C4-2B (cell line): ENCODE results near the gene KCNK1.

ENCODE experiments used
- ZFX ChIP-seq: fragments of 450-650 bp; IDR thresholded peaks from 2 replicates; pipeline ENCODE4 v1.6.1; 2017
- TF ChIP-seq, protein P1 (sequence below): fragments of 450-650 bp; conservative IDR thresholded peaks from 2 replicates; pipeline ENCODE4 v1.5.1; 2017; ENCODE audit warnings: mild to moderate bottlenecking

DNA sequence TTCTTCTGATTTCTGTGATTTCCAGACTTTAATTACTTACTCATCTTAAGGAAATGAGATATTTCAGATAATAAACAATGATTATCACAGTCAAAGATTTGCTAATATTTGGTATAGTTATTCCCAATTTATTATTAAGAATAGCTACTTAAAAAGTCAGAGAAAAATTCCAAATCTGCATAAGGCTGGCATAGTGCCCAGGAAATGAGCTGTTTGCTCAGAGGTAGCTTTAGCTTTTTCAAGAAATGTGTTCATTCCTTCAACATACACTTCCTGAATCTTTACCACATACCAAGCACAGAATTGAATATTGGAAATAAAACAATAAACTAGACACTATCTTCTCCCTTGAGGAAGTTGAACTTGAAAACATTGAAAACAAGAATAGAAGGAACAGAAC lies 44.3 kb upstream of the KCNK1 start:
- TF ChIP-seq, protein P1, sequence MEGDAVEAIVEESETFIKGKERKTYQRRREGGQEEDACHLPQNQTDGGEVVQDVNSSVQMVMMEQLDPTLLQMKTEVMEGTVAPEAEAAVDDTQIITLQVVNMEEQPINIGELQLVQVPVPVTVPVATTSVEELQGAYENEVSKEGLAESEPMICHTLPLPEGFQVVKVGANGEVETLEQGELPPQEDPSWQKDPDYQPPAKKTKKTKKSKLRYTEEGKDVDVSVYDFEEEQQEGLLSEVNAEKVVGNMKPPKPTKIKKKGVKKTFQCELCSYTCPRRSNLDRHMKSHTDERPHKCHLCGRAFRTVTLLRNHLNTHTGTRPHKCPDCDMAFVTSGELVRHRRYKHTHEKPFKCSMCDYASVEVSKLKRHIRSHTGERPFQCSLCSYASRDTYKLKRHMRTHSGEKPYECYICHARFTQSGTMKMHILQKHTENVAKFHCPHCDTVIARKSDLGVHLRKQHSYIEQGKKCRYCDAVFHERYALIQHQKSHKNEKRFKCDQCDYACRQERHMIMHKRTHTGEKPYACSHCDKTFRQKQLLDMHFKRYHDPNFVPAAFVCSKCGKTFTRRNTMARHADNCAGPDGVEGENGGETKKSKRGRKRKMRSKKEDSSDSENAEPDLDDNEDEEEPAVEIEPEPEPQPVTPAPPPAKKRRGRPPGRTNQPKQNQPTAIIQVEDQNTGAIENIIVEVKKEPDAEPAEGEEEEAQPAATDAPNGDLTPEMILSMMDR, result no peak
- no peak for TF ChIP-seq ZFX
